Epithelial cell of esophagus (primary cell): Measurements from ENCODE around the gene PERM1.
"Not testable (repeated sequence)": the region's sequence is repeated elsewhere in the genome, so short reads cannot be mapped to it uniquely, and the experiment has no call there.

ENCODE experiments used
- DNase-seq: peaks from one replicate; pipeline ENCODE4 v3.0.0; 2010; ENCODE audit warnings: low read depth
- H3K4me3 ChIP-seq: 2 replicates; pipeline ENCODE4 v1.5.1; 2011; ENCODE audit warnings: mild to moderate bottlenecking, low read length, control low read depth
- CTCF ChIP-seq: IDR thresholded peaks from 2 replicates; pipeline ENCODE4 v1.5.1; 2011; ENCODE audit warnings: low read depth, mild to moderate bottlenecking, low read length, control low read depth, inconsistent platforms; ENCODE audit not compliant: insufficient read depth; ENCODE audit errors: missing control alignments

PERM1 gene

DNA sequence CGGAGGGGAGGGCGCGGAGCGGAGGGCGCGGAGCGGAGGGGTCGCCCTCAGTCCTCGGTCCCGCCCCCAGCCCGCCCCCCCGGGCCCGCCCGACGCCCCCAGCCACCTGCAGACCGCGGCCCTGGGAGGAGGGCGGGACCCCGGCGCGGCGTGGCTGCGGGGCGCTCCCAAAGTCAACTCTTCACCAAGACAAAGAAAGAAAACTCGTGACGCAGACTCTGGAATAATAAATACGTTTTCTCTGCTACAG, 16.8 kb upstream of the PERM1 start:
- peak overlapping the region; percentile 66 for H3K4me3 ChIP-seq
- DNase-seq = no peak
- no peak for TF ChIP-seq CTCF

- no peak for TF ChIP-seq CTCF
- H3K4me3 ChIP-seq = peak overlapping the region; percentile 27
- DNase-seq = no peak
Measured at GRCh38 chr1:997993-998744, 16.3 kb upstream of the PERM1 start.

GRCh38 chr1:997713-997992, 15.8 kb upstream of the PERM1 start:
- no peak for TF ChIP-seq CTCF
- no peak for DNase-seq
- no peak overlapping the region for H3K4me3 ChIP-seq

DNA sequence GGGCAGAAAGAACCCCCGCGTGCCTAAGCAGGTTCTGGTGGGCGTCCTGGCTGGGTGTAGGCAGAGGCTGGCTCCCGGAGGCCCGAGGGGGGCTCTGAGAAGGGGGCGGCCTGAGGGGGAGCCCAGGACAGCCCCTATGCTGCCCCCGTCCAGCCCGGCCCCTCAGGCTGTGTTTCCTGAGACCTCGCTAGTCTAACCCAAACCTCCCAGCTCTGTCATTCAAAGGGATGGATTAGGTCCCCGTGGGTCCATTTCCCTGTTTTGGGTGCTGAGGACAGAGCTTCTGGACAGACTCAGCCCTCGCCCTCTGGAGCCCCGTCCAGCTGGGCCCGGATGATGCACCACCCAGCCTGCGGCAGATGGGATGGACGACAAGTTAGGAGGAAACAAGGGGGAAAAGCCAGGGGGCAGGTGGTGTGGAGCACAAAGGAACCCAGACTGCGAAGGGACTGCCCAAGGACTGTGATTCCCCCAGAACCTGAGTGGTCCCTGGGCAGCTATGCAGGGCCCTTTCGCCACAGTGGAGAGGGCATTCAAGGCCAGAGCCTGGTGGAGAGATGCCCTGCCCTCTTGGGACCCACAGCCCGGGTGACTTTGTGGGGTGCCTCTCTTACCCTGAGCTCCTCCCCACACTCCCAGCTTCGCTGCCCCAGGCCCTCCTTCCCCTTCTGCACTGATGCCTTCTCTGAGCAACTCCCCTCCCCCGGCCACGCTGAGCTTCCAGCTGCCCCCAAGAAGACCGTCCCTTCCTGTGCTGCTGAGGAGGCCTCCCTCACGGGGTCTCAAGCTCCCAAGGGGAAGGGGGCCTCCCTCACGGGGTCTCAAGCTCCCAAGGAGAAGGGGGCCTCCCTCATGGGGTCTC, 15.2 kb upstream of the PERM1 start:
- TF ChIP-seq CTCF = no peak
- no peak for DNase-seq
- H3K4me3 ChIP-seq = no peak overlapping the region

- TF ChIP-seq CTCF = no peak
- peak; percentile 44 for DNase-seq
Measured at GRCh38 chr1:995665-996633, 14.1 kb upstream of the PERM1 start.

DNA sequence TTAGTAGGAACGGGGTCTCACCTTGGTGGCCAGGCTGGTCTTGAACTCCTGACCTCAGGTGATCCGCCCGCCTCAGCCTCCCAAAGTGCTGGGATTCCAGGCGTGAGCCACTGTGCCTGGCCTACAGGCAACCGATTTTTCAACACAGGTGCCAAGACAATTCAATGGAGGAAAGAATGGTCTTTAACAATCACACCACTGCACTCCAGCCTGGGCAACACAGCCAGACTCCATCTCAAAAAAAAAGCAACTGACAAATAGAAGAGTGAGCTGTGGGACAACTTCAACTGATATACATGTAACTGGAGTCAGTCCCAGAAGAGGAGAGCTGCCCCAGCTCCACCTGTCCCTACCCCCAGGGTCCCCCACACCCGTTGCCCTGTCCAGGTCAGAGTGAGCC, 12.7 kb upstream of the PERM1 start:
- H3K4me3 ChIP-seq, DNase-seq: not testable (repeated sequence)

More at GRCh38 chr1:995665-996633, 14.1 kb upstream of the PERM1 start:
- H3K4me3 ChIP-seq = no peak overlapping the region

- no peak for DNase-seq
- TF ChIP-seq CTCF = no peak
- no peak overlapping the region for H3K4me3 ChIP-seq
Measured at GRCh38 chr1:993379-993995, 11.6 kb upstream of the PERM1 start.
